Adrenal gland (tissue), 5 donors: Measurements from ENCODE around the gene SLC25A45.

Experiments
- POLR2A ChIP-seq, 2 donors: fragments of 450-650 bp; IDR thresholded peaks; one replicate each; pipeline ENCODE4 v1.6.1; 2017; ENCODE audit warnings: antibody characterized with exemption in 2 of 2, mild to moderate bottlenecking in 2 of 2, moderate library complexity in 1 of 2
- TF ChIP-seq, protein P1 (sequence below), 6 experiments: fragments of 450-650 bp in 4 of 6; fragments of 200-600 bp in 2 of 6; sonication (generic) in 1 of 6; IDR thresholded peaks; 1 replicate in 5 of 6; 2 replicates in 1 of 6; pipeline versions ENCODE4 v1.5.1 to v1.8.0; 2016 to 2021; ENCODE audit warnings: antibody characterized with exemption in 6 of 6, mild to moderate bottlenecking in 2 of 6, moderate library complexity in 1 of 6
- donor health status: DM: no; HTN: no; CAD: no.

DNA sequence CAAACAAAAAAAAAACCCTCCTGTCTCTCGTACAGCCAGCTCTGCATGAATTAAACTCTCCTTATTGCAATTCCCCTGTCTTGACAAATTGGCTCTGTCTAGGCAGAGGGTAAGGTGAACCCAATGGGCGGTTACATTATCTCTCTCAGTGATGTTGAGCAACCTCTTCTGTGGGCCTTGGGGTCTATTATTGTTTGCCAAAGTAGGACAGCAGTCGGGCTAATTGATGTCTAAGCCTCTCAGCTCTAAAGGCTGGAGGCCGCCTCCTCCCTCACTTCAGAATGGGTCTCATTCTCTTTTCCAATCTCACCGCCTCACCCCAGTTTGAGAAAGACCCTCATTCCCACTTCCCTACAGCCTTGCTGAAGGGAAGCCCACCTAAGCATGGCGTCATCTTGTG is 1.3 kb upstream of the SLC25A45 start:
- TF ChIP-seq, protein P1, sequence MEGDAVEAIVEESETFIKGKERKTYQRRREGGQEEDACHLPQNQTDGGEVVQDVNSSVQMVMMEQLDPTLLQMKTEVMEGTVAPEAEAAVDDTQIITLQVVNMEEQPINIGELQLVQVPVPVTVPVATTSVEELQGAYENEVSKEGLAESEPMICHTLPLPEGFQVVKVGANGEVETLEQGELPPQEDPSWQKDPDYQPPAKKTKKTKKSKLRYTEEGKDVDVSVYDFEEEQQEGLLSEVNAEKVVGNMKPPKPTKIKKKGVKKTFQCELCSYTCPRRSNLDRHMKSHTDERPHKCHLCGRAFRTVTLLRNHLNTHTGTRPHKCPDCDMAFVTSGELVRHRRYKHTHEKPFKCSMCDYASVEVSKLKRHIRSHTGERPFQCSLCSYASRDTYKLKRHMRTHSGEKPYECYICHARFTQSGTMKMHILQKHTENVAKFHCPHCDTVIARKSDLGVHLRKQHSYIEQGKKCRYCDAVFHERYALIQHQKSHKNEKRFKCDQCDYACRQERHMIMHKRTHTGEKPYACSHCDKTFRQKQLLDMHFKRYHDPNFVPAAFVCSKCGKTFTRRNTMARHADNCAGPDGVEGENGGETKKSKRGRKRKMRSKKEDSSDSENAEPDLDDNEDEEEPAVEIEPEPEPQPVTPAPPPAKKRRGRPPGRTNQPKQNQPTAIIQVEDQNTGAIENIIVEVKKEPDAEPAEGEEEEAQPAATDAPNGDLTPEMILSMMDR (IDR thresholded peaks at IDR 0.05), result no peak
- TF ChIP-seq POLR2A (IDR thresholded peaks at IDR 0.05), result peak in 1 of 2 donors; percentile 20
